Suppressor macrophage treated with lipopolysaccharide for 1 hour (primary cell): ENCODE data around the gene LHX3.
"Not testable (repeated sequence)": the region's sequence is repeated elsewhere in the genome, so short reads cannot be mapped to it uniquely, and the experiment has no call there.

ENCODE experiments used
- DNase-seq, 3 donors: peaks; one replicate each; pipeline ENCODE4 v3.0.0-alpha.2; 2020 to 2022

LHX3 gene

GRCh38 chr9:136150664-136151213 lies 54.2 kb downstream of the LHX3 start:
- DNase-seq: not testable (repeated sequence)

DNA sequence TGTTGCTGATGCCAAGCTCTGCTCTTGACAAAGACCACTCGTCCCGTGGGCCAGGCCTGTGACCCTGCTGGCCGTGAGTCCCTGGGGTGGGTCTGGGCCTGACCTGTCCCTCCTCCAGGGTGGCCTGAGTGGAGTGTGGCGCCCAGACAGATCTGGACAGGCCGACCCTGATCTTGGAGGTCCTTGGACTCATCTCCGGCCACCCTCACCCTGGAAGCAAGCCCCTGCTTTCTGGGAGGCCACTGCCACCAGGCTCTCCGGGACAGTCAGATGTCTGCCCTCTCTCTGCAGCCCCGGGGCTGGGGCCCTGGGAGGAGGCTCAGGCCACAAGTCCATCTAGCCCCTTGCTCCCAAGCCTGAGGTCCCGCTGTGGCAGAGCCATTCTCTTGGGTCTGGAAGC lies 55.1 kb downstream of the LHX3 start:
- DNase-seq: no peak

GRCh38 chr9:136149337-136149736 lies 55.6 kb downstream of the LHX3 start:
- no peak for DNase-seq

DNA sequence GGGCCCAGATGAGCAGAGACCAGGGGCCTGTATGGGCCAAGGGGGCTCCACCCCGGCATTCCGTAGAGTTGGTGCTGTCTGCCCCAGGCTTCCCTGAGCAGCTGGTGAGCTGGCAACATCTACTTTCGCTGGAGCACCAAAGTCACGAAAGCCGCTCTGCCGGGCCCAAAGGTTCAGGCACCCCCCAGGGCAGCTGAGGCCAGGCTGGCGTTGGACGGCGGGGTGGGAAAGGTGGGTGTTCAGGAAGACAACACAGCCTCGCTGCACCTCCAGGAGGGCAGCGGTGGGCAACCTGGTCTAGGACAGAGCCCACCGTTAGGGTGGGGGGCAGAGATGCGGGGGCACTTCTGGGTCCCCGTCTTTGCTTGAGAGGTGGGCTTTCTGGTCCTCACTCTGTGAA lies 56.2 kb downstream of the LHX3 start:
- DNase-seq: no peak

- DNase-seq: no peak
Measured at GRCh38 chr9:136147890-136148714, 56.8 kb downstream of the LHX3 start.

- no peak for DNase-seq
Measured at GRCh38 chr9:136147038-136147889, 57.7 kb downstream of the LHX3 start.
